ENCODE measurements around the gene TBC1D20.

- TF ChIP-seq CTCF (IDR thresholded peaks at IDR 0.05; ENCODE audit: insufficient read depth, low read depth, low read length), result no peak
- no peak for TF ChIP-seq EZH2 (IDR thresholded peaks at IDR 0.05; ENCODE audit: insufficient read depth, low read length)
Observed at GRCh38 chr20:480044-480443, 17.7 kb upstream of the TBC1D20 start.

Data from astrocyte (in vitro differentiated cells and primary cell).